Nephron progenitor cell (in vitro differentiated cells): ENCODE measurements around the gene TREM2.

Source experiments
- DNase-seq: peaks from one replicate; pipeline ENCODE4 v3.0.0; 2021
- H3K27ac Mint-ChIP-seq: 2 replicates; pipeline ENCODE4 v1.8.0; 2021; ENCODE audit warnings: mild to moderate bottlenecking, moderate library complexity, mixed read lengths
- H3K27me3 Mint-ChIP-seq: 2 replicates; pipeline ENCODE4 v1.8.0; 2021; ENCODE audit warnings: mild to moderate bottlenecking, low read depth, mixed read lengths; ENCODE audit not compliant: poor library complexity
- H3K36me3 Mint-ChIP-seq: 2 replicates; pipeline ENCODE4 v1.8.0; 2021; ENCODE audit warnings: low read depth, mixed read lengths
- H3K4me1 Mint-ChIP-seq: 2 replicates; pipeline ENCODE4 v1.8.0; 2021; ENCODE audit warnings: mixed read lengths
- H3K4me3 Mint-ChIP-seq: 2 replicates; pipeline ENCODE4 v1.8.0; 2021; ENCODE audit warnings: mild to moderate bottlenecking, moderate library complexity, mixed read lengths
- H3K9me3 Mint-ChIP-seq: 2 replicates; pipeline ENCODE4 v1.8.0; 2021; ENCODE audit warnings: mild to moderate bottlenecking, moderate library complexity, mixed read lengths
- TF ChIP-seq, protein P1 (sequence below): fragments of 200-600 bp; sonication (generic); IDR thresholded peaks from 2 replicates; pipeline ENCODE4 v1.5.0; 2021; ENCODE audit warnings: antibody characterized with exemption

The TREM2 gene

DNA sequence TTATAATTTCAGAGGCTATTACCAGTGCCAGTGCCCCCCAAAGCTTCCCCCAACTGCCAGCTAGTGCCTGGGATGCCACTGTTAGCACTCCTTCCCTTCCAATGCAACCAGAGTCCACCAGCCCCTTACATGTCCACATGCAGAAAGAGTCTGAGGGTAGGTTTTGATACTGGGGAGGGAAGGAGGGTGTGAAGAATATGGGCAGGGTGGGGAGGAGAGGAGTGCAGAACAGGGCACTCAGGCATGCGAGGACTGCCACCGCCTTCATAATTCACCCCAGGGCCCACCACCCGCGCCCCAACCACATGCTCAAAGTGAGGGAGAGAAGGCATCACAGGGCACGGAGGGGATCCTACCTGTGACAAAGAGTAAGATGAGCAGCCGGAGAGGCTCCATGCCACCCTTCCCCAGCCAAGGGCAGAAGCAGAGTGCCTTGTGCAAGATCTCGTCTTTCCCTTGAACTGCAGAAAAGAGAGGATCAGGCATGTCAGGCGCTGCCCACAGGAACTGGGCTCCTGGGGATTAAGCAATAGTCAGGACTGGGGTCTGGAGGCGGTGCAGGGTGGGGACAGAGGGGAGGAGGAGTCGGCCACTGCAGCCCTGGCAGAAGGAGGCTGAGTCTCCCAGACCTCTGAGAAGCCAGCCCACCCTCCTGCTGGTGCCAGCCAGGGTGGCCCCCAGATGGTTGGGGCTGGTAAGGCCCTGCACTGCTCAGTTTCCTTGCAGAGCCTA, at the start of gene TREM2:
Gene TREM2 (minus strand): TSS at position 430 of the 732 bp plus-strand sequence. CDS start 34 bp downstream, at position 396.
- H3K36me3 Mint-ChIP-seq = no peaks in the 10 kb centered on the region
- no peaks in the 10 kb centered on the region for H3K9me3 Mint-ChIP-seq
- H3K4me1 Mint-ChIP-seq = peaks cover 5% of the 10 kb centered on the region
- TF ChIP-seq, protein P1, sequence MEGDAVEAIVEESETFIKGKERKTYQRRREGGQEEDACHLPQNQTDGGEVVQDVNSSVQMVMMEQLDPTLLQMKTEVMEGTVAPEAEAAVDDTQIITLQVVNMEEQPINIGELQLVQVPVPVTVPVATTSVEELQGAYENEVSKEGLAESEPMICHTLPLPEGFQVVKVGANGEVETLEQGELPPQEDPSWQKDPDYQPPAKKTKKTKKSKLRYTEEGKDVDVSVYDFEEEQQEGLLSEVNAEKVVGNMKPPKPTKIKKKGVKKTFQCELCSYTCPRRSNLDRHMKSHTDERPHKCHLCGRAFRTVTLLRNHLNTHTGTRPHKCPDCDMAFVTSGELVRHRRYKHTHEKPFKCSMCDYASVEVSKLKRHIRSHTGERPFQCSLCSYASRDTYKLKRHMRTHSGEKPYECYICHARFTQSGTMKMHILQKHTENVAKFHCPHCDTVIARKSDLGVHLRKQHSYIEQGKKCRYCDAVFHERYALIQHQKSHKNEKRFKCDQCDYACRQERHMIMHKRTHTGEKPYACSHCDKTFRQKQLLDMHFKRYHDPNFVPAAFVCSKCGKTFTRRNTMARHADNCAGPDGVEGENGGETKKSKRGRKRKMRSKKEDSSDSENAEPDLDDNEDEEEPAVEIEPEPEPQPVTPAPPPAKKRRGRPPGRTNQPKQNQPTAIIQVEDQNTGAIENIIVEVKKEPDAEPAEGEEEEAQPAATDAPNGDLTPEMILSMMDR = no peak
- no peak within 1 kb of the TSS for H3K27ac Mint-ChIP-seq
- no peak for DNase-seq
- H3K4me3 Mint-ChIP-seq = no peak within 1 kb of the TSS
- peaks cover 20% of the 10 kb centered on the region for H3K27me3 Mint-ChIP-seq

DNA sequence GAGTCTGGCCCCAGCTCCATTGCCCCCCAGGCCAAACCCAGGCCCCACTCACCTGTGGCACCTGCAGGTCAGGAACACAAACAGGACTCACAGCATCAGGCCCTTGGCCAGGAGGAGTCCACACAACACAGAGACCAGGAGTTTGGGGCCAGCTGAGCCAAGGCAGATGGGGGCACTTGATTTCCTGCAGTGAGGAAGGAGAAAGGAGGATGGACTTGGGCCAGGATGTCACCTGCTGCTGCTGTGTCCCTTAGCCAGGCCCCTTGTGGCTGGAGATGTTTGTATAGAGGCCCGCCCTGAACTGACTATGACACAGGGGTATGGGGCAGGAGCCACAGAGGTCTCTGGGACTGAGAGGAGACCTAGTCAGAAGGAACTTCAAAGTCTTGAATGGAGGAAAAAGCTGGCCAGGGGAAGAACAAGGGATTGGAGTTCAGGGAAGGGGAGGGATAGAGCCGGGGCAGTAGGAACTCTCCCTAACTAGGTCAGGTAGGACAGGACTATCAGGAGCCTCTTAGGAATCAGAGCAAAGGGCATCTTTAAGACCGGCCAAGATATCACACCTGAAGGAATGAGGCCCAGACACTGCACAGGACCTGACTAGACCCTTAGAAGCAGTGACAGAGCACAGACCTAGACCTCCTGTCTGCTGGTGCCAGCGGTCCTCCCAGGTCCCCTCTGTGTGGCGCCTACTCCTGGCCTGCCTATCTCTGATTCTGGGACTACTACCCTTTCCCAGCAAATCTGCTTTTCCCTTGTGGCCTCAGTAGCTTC, 46.8 kb upstream of the TREM2 start:
- H3K4me3 Mint-ChIP-seq = no peak overlapping the region
- no peak for DNase-seq
- no peaks in the 10 kb centered on the region for H3K36me3 Mint-ChIP-seq
- H3K4me1 Mint-ChIP-seq = no peaks in the 10 kb centered on the region
- no peak overlapping the region for H3K27ac Mint-ChIP-seq
- TF ChIP-seq, protein P1 = no peak
- H3K27me3 Mint-ChIP-seq = peaks cover 19% of the 10 kb centered on the region
- peaks cover 15% of the 10 kb centered on the region for H3K9me3 Mint-ChIP-seq

DNA sequence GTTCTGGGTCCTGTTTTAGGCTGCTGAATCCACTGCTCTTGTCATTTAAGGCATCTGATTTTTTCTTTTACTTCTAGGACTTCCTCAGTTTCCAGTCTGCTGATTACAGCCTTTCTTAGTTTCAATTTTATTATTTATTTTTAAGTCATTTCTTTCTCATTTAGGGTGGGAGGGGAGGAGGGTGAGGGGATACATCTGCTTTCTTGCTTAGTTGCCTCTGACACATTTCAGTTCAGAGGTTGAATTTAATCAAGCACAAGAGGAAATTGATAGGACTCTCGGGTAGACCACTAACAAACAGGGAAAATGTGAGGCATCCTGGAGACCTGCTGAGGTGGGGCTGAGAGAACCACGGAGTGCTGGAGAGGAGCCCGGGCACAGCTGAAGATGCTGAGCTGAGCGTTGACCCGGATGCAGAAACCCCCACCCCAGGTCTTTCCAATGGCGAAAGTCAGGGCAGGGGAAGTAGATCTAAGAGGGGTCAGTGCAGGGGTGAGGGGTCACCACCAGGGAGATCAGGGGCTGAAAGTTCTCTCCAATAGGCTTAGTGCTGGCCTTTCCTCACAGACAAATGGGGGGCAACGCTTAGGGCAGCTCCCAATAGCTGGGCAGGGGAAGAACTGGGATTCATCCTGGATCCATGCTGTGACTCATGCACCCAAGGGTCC, 45.7 kb upstream of the TREM2 start:
- DNase-seq = no peak
- TF ChIP-seq, protein P1 = no peak
- H3K27me3 Mint-ChIP-seq = peaks cover 11% of the 10 kb centered on the region
- H3K4me1 Mint-ChIP-seq = no peaks in the 10 kb centered on the region
- H3K4me3 Mint-ChIP-seq = no peak overlapping the region
- H3K36me3 Mint-ChIP-seq = no peaks in the 10 kb centered on the region
- H3K27ac Mint-ChIP-seq = no peak overlapping the region
- peaks cover 12% of the 10 kb centered on the region for H3K9me3 Mint-ChIP-seq

DNA sequence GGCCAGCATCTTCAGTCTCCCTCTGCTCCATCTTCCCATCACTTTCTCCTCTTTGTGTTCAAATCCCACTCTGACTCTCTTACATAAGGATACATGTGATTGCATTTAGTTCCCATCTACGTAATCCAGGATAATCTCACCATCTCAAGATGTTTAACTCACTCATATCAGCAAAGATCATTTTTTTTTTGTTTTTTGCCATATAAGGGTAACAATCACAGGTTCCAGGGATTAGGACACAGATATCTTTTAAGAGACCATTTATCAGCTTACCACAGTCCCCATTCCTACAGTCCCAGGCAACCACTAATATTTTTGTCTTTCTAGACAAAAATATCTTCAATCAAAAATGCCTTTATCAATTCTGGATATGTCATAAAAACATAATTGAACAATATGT, 41.2 kb upstream of the TREM2 start:
- TF ChIP-seq, protein P1 = no peak
- DNase-seq = no peak
- no peaks in the 10 kb centered on the region for H3K36me3 Mint-ChIP-seq
- peaks cover 12% of the 10 kb centered on the region for H3K9me3 Mint-ChIP-seq
- H3K27me3 Mint-ChIP-seq = peaks cover 10% of the 10 kb centered on the region
- peaks cover 8% of the 10 kb centered on the region for H3K4me1 Mint-ChIP-seq
- H3K4me3 Mint-ChIP-seq = no peak overlapping the region
- no peak overlapping the region for H3K27ac Mint-ChIP-seq

DNA sequence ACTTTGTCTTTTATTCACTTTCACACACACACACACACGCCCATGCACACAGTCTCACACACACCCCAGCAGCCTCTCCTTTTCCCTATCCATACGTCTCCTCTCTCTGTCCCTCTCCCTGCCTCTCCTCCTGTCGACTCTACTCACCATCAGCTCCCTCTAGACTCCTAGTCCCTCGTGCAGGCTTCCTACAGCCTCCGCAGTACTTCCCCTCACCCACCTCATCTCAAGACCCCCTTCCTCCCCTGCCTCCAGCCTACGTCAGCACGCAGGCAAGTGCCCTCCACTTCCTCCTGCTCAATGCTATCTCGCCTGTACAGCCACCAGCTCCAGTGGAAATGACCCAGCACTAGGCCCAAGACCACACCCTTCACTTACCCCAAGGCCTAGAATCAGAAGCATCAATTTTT, 38.9 kb upstream of the TREM2 start:
- TF ChIP-seq, protein P1 = no peak
- H3K27me3 Mint-ChIP-seq = peaks cover 8% of the 10 kb centered on the region
- H3K4me3 Mint-ChIP-seq = no peak overlapping the region
- H3K36me3 Mint-ChIP-seq = no peaks in the 10 kb centered on the region
- no peak for DNase-seq
- H3K4me1 Mint-ChIP-seq = peaks cover 8% of the 10 kb centered on the region
- no peak overlapping the region for H3K27ac Mint-ChIP-seq
- peaks cover under 1% of the 10 kb centered on the region for H3K9me3 Mint-ChIP-seq
